ENCODE measurements around the gene AKAP8L. TPM values are rescaled to one million over a fixed set of nuclear protein-coding genes. Genes with fewer than 3 reads are reported as not detected.
A peak's percentile ranks its signal among the peaks of the same experiment; 100 is the strongest.

The AKAP8L gene
- total and polyA plus RNA-seq, 4 donors, result 50.2 to 151 (median 118) TPM

DNA sequence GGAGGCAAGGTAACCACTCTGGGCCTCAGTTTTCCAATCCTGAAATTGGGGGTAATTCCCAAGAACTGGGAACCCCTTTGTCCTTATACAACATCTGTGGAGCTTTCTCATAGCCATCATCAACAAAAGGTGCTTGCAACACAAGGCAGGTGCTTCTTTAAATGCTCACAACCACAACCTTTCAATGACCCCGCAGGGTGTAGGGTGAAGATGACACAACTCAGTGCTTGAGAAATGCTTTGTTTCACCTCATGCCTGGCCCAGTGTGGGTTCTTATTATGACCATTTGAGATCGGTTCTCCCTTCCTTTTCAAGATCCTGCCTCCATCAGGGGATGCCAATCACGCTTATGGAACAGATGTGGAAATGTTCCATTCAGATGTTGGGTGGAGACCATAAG lies 22.5 kb upstream of the AKAP8L start:
- H3K4me1 ChIP-seq (ENCODE audit: control insufficient read depth, insufficient read depth, low read length), result peaks cover 21% of the 10 kb centered on the region
- no CpG with 5 or more reads among the region's 3 CpGs for WGBS (ENCODE audit: insufficient coverage)
- H3K36me3 ChIP-seq (ENCODE audit: control insufficient read depth, insufficient read depth, low read length), result peaks cover 77% of the 10 kb centered on the region
- H3K9me3 ChIP-seq (ENCODE audit: control insufficient read depth, insufficient read depth, low read length), result no peaks in the 10 kb centered on the region
- H3K4me3 ChIP-seq (ENCODE audit: low read depth, low read length), result no peak overlapping the region
- H3K27me3 ChIP-seq (ENCODE audit: control insufficient read depth, insufficient read depth, low read length), result no peaks in the 10 kb centered on the region
- H3K27ac ChIP-seq (ENCODE audit: low read depth, low read length), result no peak overlapping the region
- DNase-seq (ENCODE audit: low read depth in 4 of 6, low spot score in 6 of 6), result no peak

DNA sequence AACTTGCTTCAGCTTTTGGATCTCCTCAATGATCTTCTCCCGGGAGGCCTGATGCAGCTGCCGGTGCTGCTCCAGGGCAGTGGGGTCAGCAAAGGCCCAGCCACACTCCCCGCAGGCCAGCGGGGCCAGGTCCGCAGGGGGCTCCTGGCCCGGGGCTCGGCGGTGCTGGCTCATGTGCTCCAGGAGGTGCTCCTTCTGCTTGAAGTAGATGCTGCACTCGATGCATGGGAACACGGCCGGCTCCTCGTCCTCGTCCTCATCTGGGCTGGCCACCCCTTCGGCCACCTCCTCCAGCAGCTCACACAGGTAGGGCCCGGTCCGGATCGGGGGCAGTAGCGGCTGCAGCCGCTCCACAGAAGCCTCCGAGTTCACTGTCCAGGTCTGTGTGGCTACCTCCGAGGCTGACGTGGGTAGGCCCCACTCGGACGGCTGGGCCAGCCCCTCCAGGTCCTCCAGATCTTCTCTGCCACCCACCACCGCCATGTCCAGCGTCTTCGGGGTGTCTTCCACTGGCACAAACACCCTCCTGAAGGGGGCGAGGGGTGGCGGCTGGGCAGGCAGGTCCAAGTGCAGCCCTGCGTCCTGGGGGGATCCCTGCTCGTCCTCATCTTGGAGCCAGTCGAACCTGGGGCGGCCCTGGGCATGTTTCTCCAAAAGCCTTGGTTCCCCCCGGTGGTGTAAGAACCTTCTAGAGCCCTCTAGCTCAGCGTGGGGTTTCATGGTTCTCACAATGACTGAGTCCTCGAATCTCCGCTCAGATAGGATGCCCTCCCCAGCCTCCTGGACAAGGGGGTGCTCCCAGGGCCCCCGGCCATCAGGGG lies 21.2 kb upstream of the AKAP8L start:
- Histone ChIP-seq H3K36me3 (ENCODE audit: control insufficient read depth, insufficient read depth, low read length) (peaks cover 73% of the 10 kb centered on the region), H3K9me3 (ENCODE audit: control insufficient read depth, insufficient read depth, low read length) (no peaks in the 10 kb centered on the region), H3K4me1 (ENCODE audit: control insufficient read depth, insufficient read depth, low read length) (peaks cover 21% of the 10 kb centered on the region)

DNA sequence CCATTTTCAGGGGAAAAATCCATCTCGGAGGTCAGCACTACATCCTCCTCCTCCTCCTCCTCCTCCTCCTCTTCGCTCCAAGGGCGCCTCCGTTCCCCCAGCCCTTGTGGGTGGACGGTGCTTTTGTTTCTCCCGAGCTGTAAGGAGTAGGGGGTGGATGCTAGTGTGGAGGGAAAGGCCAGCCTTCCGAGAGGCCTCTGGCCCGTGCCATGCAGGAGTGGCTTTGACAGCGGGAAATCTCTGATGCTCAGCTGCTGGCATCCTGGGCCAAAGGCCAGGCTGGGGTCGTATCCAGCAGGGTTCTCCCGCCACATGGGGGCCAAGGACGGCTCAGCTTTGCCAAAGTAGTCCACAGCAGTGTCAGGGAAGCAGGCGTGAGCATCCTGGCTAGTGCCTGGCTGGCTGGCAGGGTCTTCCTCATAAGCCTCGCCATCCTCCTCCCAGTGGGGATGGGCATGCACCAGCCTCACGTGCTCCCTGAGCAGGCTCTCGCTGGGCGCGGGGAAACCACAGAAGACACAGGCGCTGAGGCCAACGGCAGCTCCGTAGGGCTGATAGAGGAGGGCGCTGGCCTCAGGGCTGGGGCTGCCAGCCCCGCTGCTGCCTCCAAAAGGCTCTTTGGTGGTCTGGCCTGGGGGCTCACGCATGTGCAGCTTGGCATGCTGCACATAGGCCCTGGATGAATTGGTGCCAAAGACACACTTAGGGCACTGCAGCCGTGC lies 20.5 kb upstream of the AKAP8L start:
- H3K36me3 ChIP-seq (ENCODE audit: control insufficient read depth, insufficient read depth, low read length), result peaks cover 71% of the 10 kb centered on the region
- H3K4me3 ChIP-seq (ENCODE audit: low read depth, low read length), result no peak overlapping the region
- H3K9me3 ChIP-seq (ENCODE audit: control insufficient read depth, insufficient read depth, low read length), result no peaks in the 10 kb centered on the region
- H3K4me1 ChIP-seq (ENCODE audit: control insufficient read depth, insufficient read depth, low read length), result peaks cover 21% of the 10 kb centered on the region
- 59% methylated on average over 20 of the region's 25 CpGs for WGBS (ENCODE audit: insufficient coverage)
- H3K27ac ChIP-seq (ENCODE audit: low read depth, low read length), result no peak overlapping the region
- peak in 1 of 6 donors; percentile 44 for DNase-seq (ENCODE audit: low read depth in 4 of 6, low spot score in 6 of 6)
- no peaks in the 10 kb centered on the region for H3K27me3 ChIP-seq (ENCODE audit: control insufficient read depth, insufficient read depth, low read length)

More for the DNA sequence above, 21.2 kb upstream of the AKAP8L start:
- H3K4me3 ChIP-seq (ENCODE audit: low read depth, low read length), result no peak overlapping the region
- WGBS (ENCODE audit: insufficient coverage), result 87% methylated on average over 38 of the region's 38 CpGs
- no peaks in the 10 kb centered on the region for H3K27me3 ChIP-seq (ENCODE audit: control insufficient read depth, insufficient read depth, low read length)
- DNase-seq (ENCODE audit: low read depth in 4 of 6, low spot score in 6 of 6), result no peak
- no peak overlapping the region for H3K27ac ChIP-seq (ENCODE audit: low read depth, low read length)

DNA sequence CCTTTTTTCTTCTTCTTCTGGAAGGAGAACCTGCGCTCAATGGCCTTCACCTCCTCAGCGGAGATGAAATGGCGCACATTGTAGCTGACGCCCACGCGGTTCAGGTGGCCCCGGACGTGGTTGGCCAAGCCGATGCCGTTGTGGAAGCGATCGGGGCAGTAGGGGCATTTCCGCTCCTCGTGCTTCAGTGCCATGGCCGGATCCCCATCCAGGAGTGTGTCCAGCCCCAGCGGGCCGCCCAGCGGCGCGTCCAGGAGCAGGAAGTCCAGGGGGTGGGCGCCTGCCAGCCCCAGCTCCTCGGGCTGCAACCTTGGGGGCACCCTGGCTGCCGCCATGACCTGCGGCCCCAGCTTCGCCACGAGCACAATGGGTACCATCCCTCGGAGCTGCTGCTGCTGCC lies 19.8 kb upstream of the AKAP8L start:
- Histone ChIP-seq H3K36me3 (ENCODE audit: control insufficient read depth, insufficient read depth, low read length) (peaks cover 65% of the 10 kb centered on the region), H3K9me3 (ENCODE audit: control insufficient read depth, insufficient read depth, low read length) (no peaks in the 10 kb centered on the region), H3K4me1 (ENCODE audit: control insufficient read depth, insufficient read depth, low read length) (peaks cover 19% of the 10 kb centered on the region), H3K27ac (ENCODE audit: low read depth, low read length) (no peak overlapping the region), H3K4me3 (ENCODE audit: low read depth, low read length) (no peak overlapping the region), H3K27me3 (ENCODE audit: control insufficient read depth, insufficient read depth, low read length) (no peaks in the 10 kb centered on the region)
- no peak for DNase-seq (ENCODE audit: low read depth in 4 of 6, low spot score in 6 of 6)
- 91% methylated on average over 27 of the region's 27 CpGs for WGBS (ENCODE audit: insufficient coverage)

- H3K27me3 ChIP-seq (ENCODE audit: control insufficient read depth, insufficient read depth, low read length), result no peaks in the 10 kb centered on the region
- H3K9me3 ChIP-seq (ENCODE audit: control insufficient read depth, insufficient read depth, low read length), result no peaks in the 10 kb centered on the region
- H3K36me3 ChIP-seq (ENCODE audit: control insufficient read depth, insufficient read depth, low read length), result peaks cover 65% of the 10 kb centered on the region
- no peak for DNase-seq (ENCODE audit: low read depth in 4 of 6, low spot score in 6 of 6)
- peaks cover 23% of the 10 kb centered on the region for H3K4me1 ChIP-seq (ENCODE audit: control insufficient read depth, insufficient read depth, low read length)
- no peak overlapping the region for H3K27ac ChIP-seq (ENCODE audit: low read depth, low read length)
- no peak overlapping the region for H3K4me3 ChIP-seq (ENCODE audit: low read depth, low read length)
- 93% methylated on average over 2 of the region's 2 CpGs for WGBS (ENCODE audit: insufficient coverage)
Observed at GRCh38 chr19:15438124-15438496, 19.3 kb upstream of the AKAP8L start.

DNA sequence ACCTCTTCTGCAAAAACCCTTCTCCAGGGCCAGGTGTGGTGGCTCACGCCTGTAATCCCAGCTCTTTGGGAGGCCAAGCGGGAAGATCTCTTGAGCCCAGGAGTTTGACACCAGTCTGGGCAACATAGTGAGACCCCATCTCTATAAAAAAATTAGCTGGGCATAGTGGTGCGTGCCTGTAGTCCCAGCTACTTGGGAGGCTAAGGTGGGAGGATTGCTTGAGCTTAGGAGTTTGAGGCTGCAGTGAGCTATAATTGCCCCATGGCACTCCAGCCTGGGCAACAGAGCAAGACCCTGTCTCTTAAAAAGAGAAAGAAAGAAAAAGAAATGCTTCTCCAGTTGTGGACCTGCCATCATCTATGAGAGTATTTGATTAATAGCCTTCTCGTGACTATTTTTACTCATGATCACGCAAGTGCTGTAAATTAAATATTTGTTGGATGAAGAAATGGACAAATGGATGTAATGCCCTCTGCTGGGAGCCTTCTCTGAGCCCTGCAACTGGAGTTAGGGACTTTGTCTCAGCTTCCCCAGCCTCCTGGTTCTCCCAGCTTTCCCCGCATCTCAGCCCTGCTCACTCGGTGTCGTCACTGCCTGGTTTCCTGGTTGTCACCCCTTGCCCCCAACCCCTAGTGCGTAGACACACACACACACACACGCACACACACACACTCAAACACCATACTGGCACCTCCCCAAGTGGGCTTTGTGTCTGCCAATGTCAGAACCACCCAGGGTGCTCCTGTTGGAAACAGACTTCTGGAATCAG lies 18.8 kb upstream of the AKAP8L start:
- Histone ChIP-seq H3K4me1 (ENCODE audit: control insufficient read depth, insufficient read depth, low read length) (peaks cover 28% of the 10 kb centered on the region), H3K36me3 (ENCODE audit: control insufficient read depth, insufficient read depth, low read length) (peaks cover 63% of the 10 kb centered on the region), H3K27me3 (ENCODE audit: control insufficient read depth, insufficient read depth, low read length) (no peaks in the 10 kb centered on the region), H3K4me3 (ENCODE audit: low read depth, low read length) (no peak overlapping the region), H3K9me3 (ENCODE audit: control insufficient read depth, insufficient read depth, low read length) (no peaks in the 10 kb centered on the region), H3K27ac (ENCODE audit: low read depth, low read length) (no peak overlapping the region)
- no peak for DNase-seq (ENCODE audit: low read depth in 4 of 6, low spot score in 6 of 6)
- 82% methylated on average over 10 of the region's 10 CpGs for whole genome bisulfite sequencing (ENCODE audit: insufficient coverage)

- peaks cover 30% of the 10 kb centered on the region for H3K4me1 ChIP-seq (ENCODE audit: control insufficient read depth, insufficient read depth, low read length)
- DNase-seq (ENCODE audit: low read depth in 4 of 6, low spot score in 6 of 6), result no peak
- H3K36me3 ChIP-seq (ENCODE audit: control insufficient read depth, insufficient read depth, low read length), result peaks cover 58% of the 10 kb centered on the region
- no peaks in the 10 kb centered on the region for H3K27me3 ChIP-seq (ENCODE audit: control insufficient read depth, insufficient read depth, low read length)
- 90% methylated on average over 14 of the region's 15 CpGs for WGBS (ENCODE audit: insufficient coverage)
- no peak overlapping the region for H3K4me3 ChIP-seq (ENCODE audit: low read depth, low read length)
- no peaks in the 10 kb centered on the region for H3K9me3 ChIP-seq (ENCODE audit: control insufficient read depth, insufficient read depth, low read length)
- H3K27ac ChIP-seq (ENCODE audit: low read depth, low read length), result no peak overlapping the region
Observed at GRCh38 chr19:15436826-15437110, 18.0 kb upstream of the AKAP8L start.

DNA sequence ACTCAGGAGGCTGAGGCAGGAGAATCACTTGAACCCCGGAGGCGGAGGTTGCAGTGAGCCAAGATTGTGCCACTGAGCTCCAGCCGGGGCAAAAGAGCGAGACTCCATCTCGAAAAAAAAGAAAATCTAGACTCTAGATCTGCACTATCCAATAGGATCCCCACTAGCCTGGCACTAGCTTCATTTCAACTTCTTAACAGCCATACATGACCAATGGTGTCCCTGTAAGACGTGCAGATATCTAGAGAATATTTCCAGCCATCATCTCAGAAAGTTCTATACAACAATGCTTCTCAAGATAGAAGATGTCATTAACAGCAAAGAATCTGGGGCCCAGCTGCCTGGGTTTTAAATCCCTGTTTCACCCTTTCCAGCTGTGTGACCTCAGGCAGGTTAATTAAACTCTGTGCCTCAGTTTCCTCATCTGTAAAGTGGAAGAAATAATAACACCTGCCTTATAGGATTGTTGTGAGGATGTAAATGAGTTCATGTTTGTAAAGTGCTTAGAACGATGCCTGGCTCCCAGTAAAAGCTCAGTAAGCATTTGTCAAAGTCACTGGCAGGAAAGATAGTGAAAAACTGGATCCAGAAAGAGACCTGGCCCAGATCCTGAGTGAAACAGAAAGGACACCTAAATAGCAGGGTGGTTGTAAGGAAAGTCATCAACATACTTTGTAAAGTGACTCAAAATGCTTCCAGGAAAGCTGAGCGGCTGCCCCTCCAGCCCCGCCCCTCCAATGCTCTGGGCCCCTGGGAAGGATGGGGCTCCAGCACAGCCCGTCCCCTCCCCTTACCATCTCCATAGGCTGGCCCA lies 17.4 kb upstream of the AKAP8L start:
- Histone ChIP-seq H3K4me1 (ENCODE audit: control insufficient read depth, insufficient read depth, low read length) (peaks cover 36% of the 10 kb centered on the region), H3K27me3 (ENCODE audit: control insufficient read depth, insufficient read depth, low read length) (no peaks in the 10 kb centered on the region), H3K9me3 (ENCODE audit: control insufficient read depth, insufficient read depth, low read length) (no peaks in the 10 kb centered on the region), H3K4me3 (ENCODE audit: low read depth, low read length) (no peak overlapping the region), H3K36me3 (ENCODE audit: control insufficient read depth, insufficient read depth, low read length) (peaks cover 61% of the 10 kb centered on the region), H3K27ac (ENCODE audit: low read depth, low read length) (no peak overlapping the region)
- WGBS (ENCODE audit: insufficient coverage), result 90% methylated on average over 9 of the region's 10 CpGs
- DNase-seq (ENCODE audit: low read depth in 4 of 6, low spot score in 6 of 6), result no peak

GRCh38 chr19:15433519-15434069 lies 14.8 kb upstream of the AKAP8L start:
- peak overlapping the region; percentile 87 for H3K27ac ChIP-seq (ENCODE audit: low read depth, low read length)
- H3K27me3 ChIP-seq (ENCODE audit: control insufficient read depth, insufficient read depth, low read length), result no peaks in the 10 kb centered on the region
- H3K4me3 ChIP-seq (ENCODE audit: low read depth, low read length), result peak overlapping the region; percentile 74
- H3K36me3 ChIP-seq (ENCODE audit: control insufficient read depth, insufficient read depth, low read length), result peaks cover 62% of the 10 kb centered on the region
- H3K9me3 ChIP-seq (ENCODE audit: control insufficient read depth, insufficient read depth, low read length), result no peaks in the 10 kb centered on the region
- H3K4me1 ChIP-seq (ENCODE audit: control insufficient read depth, insufficient read depth, low read length), result peaks cover 34% of the 10 kb centered on the region
- 60% methylated on average over 7 of the region's 8 CpGs for WGBS (ENCODE audit: insufficient coverage)
- no peak for DNase-seq (ENCODE audit: low read depth in 4 of 6, low spot score in 6 of 6)

Data from spinal cord (tissue), 10 donors.